Stomach (tissue), 9 donors: ENCODE measurements around the gene PKD1L1. TPM values are rescaled to one million over a fixed set of nuclear protein-coding genes. Genes with fewer than 3 reads are reported as not detected.

Experiments used
- DNase-seq, 2 donors: peaks; one replicate each; pipeline versions ENCODE4 v3.0.0 to v3.0.0-alpha.2; 2013 to 2019
- H3K27ac ChIP-seq, 5 donors: fragments of 200-600 bp in 4 of 5; sonication (generic) in 4 of 5; one replicate each; pipeline ENCODE4 v1.5.1; 2013 to 2019; ENCODE audit warnings: mild to moderate bottlenecking in 1 of 5, moderate library complexity in 1 of 5
- H3K27me3 ChIP-seq, 3 donors: fragments of 200-600 bp; sonication (generic); one replicate each; pipeline ENCODE4 v1.5.1; 2017 to 2019; ENCODE audit warnings: mixed run types in 1 of 3
- H3K36me3 ChIP-seq, 4 donors: fragments of 200-600 bp; sonication (generic); 1 replicate in 3 of 4; 2 replicates in 1 of 4; pipeline ENCODE4 v1.5.1; 2016 to 2019
- H3K4me1 ChIP-seq, 4 donors: fragments of 200-600 bp; sonication (generic); one replicate each; pipeline ENCODE4 v1.5.1; 2016 to 2019
- H3K4me3 ChIP-seq, 4 donors: fragments of 200-600 bp; sonication (generic) in 3 of 4; one replicate each; pipeline ENCODE4 v1.5.1; 2016 to 2019; ENCODE audit warnings: mild to moderate bottlenecking in 1 of 4
- H3K9me3 ChIP-seq, 4 donors: fragments of 200-600 bp; sonication (generic); one replicate each; pipeline ENCODE4 v1.5.1; 2016 to 2019
- EP300 ChIP-seq: sonication (generic); formaldehyde crosslinking; IDR thresholded peaks from one replicate; pipeline ENCODE4 v1.6.1; 2017; ENCODE audit warnings: antibody characterized with exemption
- POLR2A ChIP-seq, 4 donors: fragments of 450-650 bp; IDR thresholded peaks; one replicate each; pipeline ENCODE4 v1.6.1; 2016; ENCODE audit warnings: antibody characterized with exemption in 4 of 4, control low read depth in 2 of 4, mild to moderate bottlenecking in 1 of 4, moderate library complexity in 1 of 4
- POLR2AphosphoS5 ChIP-seq, 3 donors: sonication (generic); formaldehyde crosslinking; IDR thresholded peaks; one replicate each; pipeline ENCODE4 v1.6.1; 2016; ENCODE audit warnings: antibody characterized with exemption in 3 of 3
- WGBS, 5 donors: extraction: QIAGEN DNeasy Blood & Tissue Kit in 3 of 5; methylation state at CpG; one replicate each; pipeline versions ENCODE4 v1.1.5 to v1.1.7; 2013 to 2018; 5-methylcytosine and 5-hydroxymethylcytosine counted together
- intact Hi-C: fragments of 100-400 bp; cut with DNase I; formaldehyde crosslinking; loops from one replicate; pipeline ENCODE4 v1.15.1; 2023; ENCODE audit warnings: low total_unique reads
- polyA plus RNA-seq, 3 donors: library from polyadenylated mRNA; stranded (reverse); fragments of 200-250 nt; gene quantifications; one replicate each; pipeline ENCODE4 v1.2.3, GENCODE V29; 2013
- total RNA-seq, 5 donors: library from RNA; depleted of rRNA; stranded (reverse); fragments of >200 nt; gene quantifications; one replicate each; pipeline versions ENCODE4 v1.1.0 to v1.2.3, GENCODE V29; 2014 to 2016
- TF ChIP-seq, protein P1 (sequence below), 7 experiments: fragments of 450-650 bp in 4 of 7; fragments of 200-600 bp in 3 of 7; sonication (generic) in 3 of 7; IDR thresholded peaks; one replicate each; pipeline ENCODE4 v1.5.1; 2016 to 2019; ENCODE audit warnings: antibody characterized with exemption in 7 of 7, control low read depth in 2 of 7, mild to moderate bottlenecking in 1 of 7
- donor health status: healthy with polysubstance abuse.
- donor health status: Bipolar disorder and iron deficiency.
- donor health status: healthy.

PKD1L1 gene
- total and polyA plus RNA-seq, 8 donors: under 0.01 to 1.2 (median 0.10) TPM; not detected in 2

DNA sequence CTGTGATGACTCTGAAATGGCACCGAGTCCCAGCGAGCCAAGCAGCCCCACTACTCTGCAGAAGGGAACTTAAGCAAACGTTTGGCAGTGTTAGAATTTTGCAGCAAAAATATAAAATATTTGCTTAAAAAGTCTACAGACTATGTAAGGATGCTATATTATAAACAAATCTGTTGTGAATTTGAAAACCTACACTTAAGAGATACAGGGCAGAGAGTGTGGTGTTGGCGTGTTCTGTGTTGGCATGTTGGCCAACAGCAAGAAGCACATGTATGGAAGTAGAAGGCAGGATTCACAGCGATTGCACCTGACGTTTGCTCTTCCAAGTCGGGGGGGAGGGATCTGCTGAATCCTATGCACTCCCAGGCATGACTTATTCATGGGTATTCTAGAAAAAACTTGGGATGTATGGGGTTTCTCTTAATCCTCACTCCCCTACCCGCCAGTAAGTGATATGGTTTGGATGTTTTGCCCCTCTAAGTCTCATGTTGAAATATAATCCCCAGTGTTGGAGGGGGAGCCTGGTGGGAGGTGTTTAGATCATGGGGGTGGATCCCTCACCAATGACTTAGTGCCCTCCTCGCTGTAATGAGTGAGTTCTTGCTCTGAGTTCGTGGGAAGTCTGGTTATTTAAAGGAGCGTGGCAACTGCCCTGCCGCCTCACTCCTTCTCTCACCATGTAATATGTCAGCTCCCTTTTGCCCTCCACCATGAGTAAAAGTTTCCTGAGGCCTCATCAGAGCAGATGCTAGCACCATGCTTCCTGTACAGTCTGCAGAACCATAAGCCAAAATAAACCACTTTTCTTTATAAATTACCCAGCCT lies 62.1 kb downstream of the PKD1L1 start:
- no peaks in the 10 kb centered on the region for H3K27me3 ChIP-seq
- H3K9me3 ChIP-seq: no peaks in the 10 kb centered on the region
- TF ChIP-seq POLR2AphosphoS5 (IDR thresholded peaks at IDR 0.05): no peak
- TF ChIP-seq, protein P1, sequence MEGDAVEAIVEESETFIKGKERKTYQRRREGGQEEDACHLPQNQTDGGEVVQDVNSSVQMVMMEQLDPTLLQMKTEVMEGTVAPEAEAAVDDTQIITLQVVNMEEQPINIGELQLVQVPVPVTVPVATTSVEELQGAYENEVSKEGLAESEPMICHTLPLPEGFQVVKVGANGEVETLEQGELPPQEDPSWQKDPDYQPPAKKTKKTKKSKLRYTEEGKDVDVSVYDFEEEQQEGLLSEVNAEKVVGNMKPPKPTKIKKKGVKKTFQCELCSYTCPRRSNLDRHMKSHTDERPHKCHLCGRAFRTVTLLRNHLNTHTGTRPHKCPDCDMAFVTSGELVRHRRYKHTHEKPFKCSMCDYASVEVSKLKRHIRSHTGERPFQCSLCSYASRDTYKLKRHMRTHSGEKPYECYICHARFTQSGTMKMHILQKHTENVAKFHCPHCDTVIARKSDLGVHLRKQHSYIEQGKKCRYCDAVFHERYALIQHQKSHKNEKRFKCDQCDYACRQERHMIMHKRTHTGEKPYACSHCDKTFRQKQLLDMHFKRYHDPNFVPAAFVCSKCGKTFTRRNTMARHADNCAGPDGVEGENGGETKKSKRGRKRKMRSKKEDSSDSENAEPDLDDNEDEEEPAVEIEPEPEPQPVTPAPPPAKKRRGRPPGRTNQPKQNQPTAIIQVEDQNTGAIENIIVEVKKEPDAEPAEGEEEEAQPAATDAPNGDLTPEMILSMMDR (IDR thresholded peaks at IDR 0.05): no peak
- TF ChIP-seq POLR2A (IDR thresholded peaks at IDR 0.05): no peak
- no peak for TF ChIP-seq EP300
- no peaks in the 10 kb centered on the region for H3K4me1 ChIP-seq
- 72 to 89% (median 86%) methylated on average over 12 of the region's 12 CpGs for WGBS, 5 donors
- H3K4me3 ChIP-seq: no peak overlapping the region
- H3K27ac ChIP-seq: no peak overlapping the region
- DNase-seq: no peak
- H3K36me3 ChIP-seq: no peaks in the 10 kb centered on the region
- intact Hi-C loops: no loop called here

DNA sequence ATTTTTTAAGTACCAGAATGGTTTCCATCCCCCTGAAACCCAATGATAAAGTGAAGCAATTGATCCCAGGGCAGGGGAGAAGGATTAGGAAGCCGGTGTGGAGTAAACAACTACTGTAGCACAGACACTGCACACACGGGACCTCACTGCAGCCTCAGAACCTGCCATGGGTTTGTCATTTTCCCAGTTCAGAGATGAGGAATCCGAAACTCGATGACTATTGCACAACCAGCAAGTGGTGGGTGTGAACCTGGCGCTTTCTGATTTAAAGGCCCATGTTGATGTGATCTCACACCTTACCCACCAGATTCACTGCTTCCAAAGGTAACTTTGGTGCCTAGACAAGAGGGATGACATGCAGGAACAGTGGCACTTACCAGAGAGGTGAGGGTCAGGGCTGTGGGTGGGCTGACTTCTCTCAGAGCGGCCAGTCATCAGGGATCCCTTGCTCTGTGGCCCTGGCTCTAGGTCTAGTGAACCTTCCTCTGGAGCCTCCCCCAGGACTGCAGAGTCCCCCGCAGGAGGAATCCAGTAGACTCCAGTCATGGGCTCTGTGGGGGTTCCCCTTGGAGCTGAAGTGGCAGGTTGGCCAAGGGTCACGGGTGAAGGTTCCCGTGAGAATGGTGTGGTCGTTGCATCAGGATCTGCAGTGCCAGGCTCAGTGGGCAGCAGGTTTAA lies 62.8 kb downstream of the PKD1L1 start:
- Histone ChIP-seq H3K27ac (no peak overlapping the region), H3K4me3 (no peak overlapping the region), H3K9me3 (no peaks in the 10 kb centered on the region), H3K36me3 (no peaks in the 10 kb centered on the region), H3K27me3 (no peaks in the 10 kb centered on the region), H3K4me1 (no peaks in the 10 kb centered on the region)
- DNase-seq: no peak
- TF ChIP-seq POLR2AphosphoS5 (IDR thresholded peaks at IDR 0.05) (no peak), EP300 (no peak), POLR2A (IDR thresholded peaks at IDR 0.05) (no peak)
- TF ChIP-seq, protein P1 (IDR thresholded peaks at IDR 0.05): no peak
- intact Hi-C loops: no loop called here
- 74 to 87% (median 82%) methylated on average over 9 to 10 of the region's 10 CpGs for WGBS, 5 donors

DNA sequence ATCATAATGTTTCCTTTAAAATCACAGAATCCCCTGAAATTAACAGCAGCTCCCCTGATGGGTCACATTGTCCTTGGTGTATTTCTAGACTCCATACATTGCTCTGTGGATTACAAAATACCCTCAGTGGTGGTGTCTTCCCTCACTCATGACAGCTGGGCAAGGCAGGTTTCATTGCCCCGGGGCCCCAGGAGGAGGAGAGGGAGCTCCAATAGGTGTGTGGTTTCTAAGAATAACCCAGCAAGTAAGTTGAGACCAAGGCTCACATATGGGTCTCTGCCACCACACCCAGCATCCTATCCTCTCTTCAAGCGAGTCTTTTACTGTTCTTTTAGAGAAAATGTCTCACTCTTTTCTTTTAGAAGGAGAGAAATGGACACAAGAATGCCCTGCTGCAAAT lies 63.6 kb downstream of the PKD1L1 start:
- Histone ChIP-seq H3K4me3 (no peak overlapping the region), H3K9me3 (no peaks in the 10 kb centered on the region), H3K4me1 (no peaks in the 10 kb centered on the region), H3K27ac (no peak overlapping the region), H3K36me3 (no peaks in the 10 kb centered on the region), H3K27me3 (no peaks in the 10 kb centered on the region)
- 29 to 86% (median 56%) methylated on average over 2 of the region's 2 CpGs for WGBS, 5 donors
- intact Hi-C loops: no loop called here
- TF ChIP-seq POLR2AphosphoS5 (IDR thresholded peaks at IDR 0.05): no peak
- no peak for TF ChIP-seq EP300
- no peak for DNase-seq

DNA sequence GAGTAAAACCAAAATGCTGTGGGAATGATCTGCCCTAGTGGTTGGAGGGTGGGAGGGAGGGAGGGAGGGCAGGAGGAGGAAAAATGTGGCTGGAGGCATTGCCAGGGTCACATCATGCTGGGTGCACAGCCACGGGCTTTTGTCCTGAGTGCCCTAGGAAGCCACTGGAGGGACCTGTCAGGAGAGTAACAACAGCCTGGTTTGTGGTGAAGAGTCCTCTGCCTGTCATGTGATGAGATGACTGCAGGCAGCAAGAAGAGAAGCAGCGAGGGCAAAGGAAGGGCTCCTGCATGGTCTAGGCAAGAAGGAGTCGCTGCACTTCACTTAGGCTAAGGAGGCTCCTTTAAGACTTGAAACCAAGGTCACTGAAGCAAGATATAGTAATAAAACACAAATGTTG lies 65.6 kb downstream of the PKD1L1 start:
- no peak overlapping the region for H3K27ac ChIP-seq
- DNase-seq: no peak
- 73 to 81% (median 78%) methylated on average over 3 of the region's 3 CpGs for WGBS, 5 donors
- H3K9me3 ChIP-seq: no peaks in the 10 kb centered on the region
- no peak for TF ChIP-seq POLR2A (IDR thresholded peaks at IDR 0.05)
- TF ChIP-seq, protein P1 (IDR thresholded peaks at IDR 0.05): no peak
- intact Hi-C loops: no loop called here
- no peaks in the 10 kb centered on the region for H3K4me1 ChIP-seq
- H3K27me3 ChIP-seq: no peaks in the 10 kb centered on the region
- no peak overlapping the region for H3K4me3 ChIP-seq
- H3K36me3 ChIP-seq: no peaks in the 10 kb centered on the region

DNA sequence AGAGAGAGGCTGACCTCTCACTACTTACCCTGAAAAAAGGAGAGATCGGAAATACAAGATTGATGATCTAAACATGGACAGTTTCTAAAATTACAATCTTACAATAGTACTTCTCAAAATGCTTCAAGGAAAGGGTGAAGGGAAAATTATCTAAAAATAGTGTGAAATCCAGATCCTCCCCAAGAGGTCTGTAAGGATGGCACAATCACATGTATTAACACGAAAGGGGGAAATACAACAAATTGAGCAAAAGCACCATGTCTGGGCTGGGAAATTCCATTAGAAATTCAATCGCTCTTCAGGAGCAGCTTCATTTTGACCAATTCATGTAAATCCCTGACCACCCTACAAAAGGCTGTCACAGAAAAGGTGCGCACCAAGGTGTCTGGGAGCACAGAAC lies 67.0 kb downstream of the PKD1L1 start:
- TF ChIP-seq POLR2A (IDR thresholded peaks at IDR 0.05) (no peak), EP300 (no peak), POLR2AphosphoS5 (IDR thresholded peaks at IDR 0.05) (no peak)
- TF ChIP-seq, protein P1 (IDR thresholded peaks at IDR 0.05): no peak
- 77 to 94% (median 83%) methylated on average over 4 of the region's 4 CpGs for WGBS, 5 donors

More for the DNA sequence above, 67.0 kb downstream of the PKD1L1 start:
- Histone ChIP-seq H3K36me3 (no peaks in the 10 kb centered on the region), H3K4me1 (no peaks in the 10 kb centered on the region), H3K27me3 (no peaks in the 10 kb centered on the region), H3K4me3 (no peak overlapping the region), H3K9me3 (no peaks in the 10 kb centered on the region), H3K27ac (no peak overlapping the region)
- intact Hi-C loops: no loop called here
- DNase-seq: no peak
